Left lobe of liver (tissue), 2 donors: ENCODE results near the gene GPR176. TPM values are rescaled to one million over a fixed set of nuclear protein-coding genes. Genes with fewer than 3 reads are reported as not detected.

Experiments used
- ATAC-seq: fragments of 200-7000 bp; cut with Tn5 transposase; one replicate; pipeline ENCODE4 v1.9.1; 2020; ENCODE audit warnings: mild to moderate bottlenecking, moderate library complexity
- DNase-seq: peaks from one replicate; pipeline ENCODE4 v3.0.0-alpha.2; 2020; ENCODE audit warnings: low spot score
- total RNA-seq: library from RNA; stranded (reverse); gene quantifications from one replicate; pipeline ENCODE4 v1.2.1, GENCODE V29; 2021
- donor health status: DM: no; HTN: no; CAD: no; lungs with moderate emphysema.
- donor health status: DM: no; HTN: yes; CAD: no.

The GPR176 gene
- total RNA-seq, 1 donor from 2014 or later, result 0.88 TPM

GRCh38 chr15:39936681-39937080 is 16.6 kb upstream of the GPR176 start:
- DNase-seq (no peak), ATAC-seq (no peak)

GRCh38 chr15:39936187-39936586 is 16.1 kb upstream of the GPR176 start:
- ATAC-seq, result no peak

GRCh38 chr15:39935241-39935640 is 15.2 kb upstream of the GPR176 start:
- no peak for ATAC-seq
- no peak for DNase-seq

More at GRCh38 chr15:39936187-39936586, 16.1 kb upstream of the GPR176 start:
- DNase-seq, result no peak

- DNase-seq (no peak), ATAC-seq (peak; percentile 6)
These were observed 14.5 kb upstream of the GPR176 start for GRCh38 chr15:39934397-39935071.

- ATAC-seq (no peak), DNase-seq (no peak)
These were observed 11.5 kb upstream of the GPR176 start for GRCh38 chr15:39931615-39932014.

GRCh38 chr15:39926526-39926925 is 6.5 kb upstream of the GPR176 start:
- ATAC-seq (no peak), DNase-seq (no peak)

GRCh38 chr15:39925112-39925842 is 5.2 kb upstream of the GPR176 start:
- no peak for ATAC-seq
- DNase-seq, result no peak

GRCh38 chr15:39924437-39924836 is 4.4 kb upstream of the GPR176 start:
- no peak for DNase-seq
- ATAC-seq, result no peak

GRCh38 chr15:39922462-39923092 is 2.5 kb upstream of the GPR176 start:
- no peak for DNase-seq
- no peak for ATAC-seq

GRCh38 chr15:39921274-39921638 is 1.2 kb upstream of the GPR176 start:
- DNase-seq, result no peak
- ATAC-seq, result no peak

GRCh38 chr15:39920510-39921273 is 626 bp upstream of the GPR176 start:
- DNase-seq (peak; percentile 77), ATAC-seq (peak; percentile 96)

- no peak for ATAC-seq
- DNase-seq, result no peak
These were observed 687 bp downstream of the GPR176 start for GRCh38 chr15:39919411-39919747.

- ATAC-seq, result no peak
- no peak for DNase-seq
These were observed 1.2 kb downstream of the GPR176 start for GRCh38 chr15:39918688-39919385.

GRCh38 chr15:39914977-39915376 is 5.1 kb downstream of the GPR176 start:
- no peak for DNase-seq
- ATAC-seq, result no peak

- DNase-seq (no peak), ATAC-seq (no peak)
These were observed 11.1 kb downstream of the GPR176 start for GRCh38 chr15:39909007-39909406.

- no peak for ATAC-seq
- DNase-seq, result no peak
These were observed 11.9 kb downstream of the GPR176 start for GRCh38 chr15:39908186-39908585.

- DNase-seq (no peak), ATAC-seq (no peak)
These were observed 12.8 kb downstream of the GPR176 start for GRCh38 chr15:39907216-39907615.

- no peak for DNase-seq
- ATAC-seq, result no peak
These were observed 16.0 kb downstream of the GPR176 start for GRCh38 chr15:39904115-39904514.

GRCh38 chr15:39898317-39898716 is 21.7 kb downstream of the GPR176 start:
- ATAC-seq (no peak), DNase-seq (no peak)

GRCh38 chr15:39896846-39897245 is 23.2 kb downstream of the GPR176 start:
- no peak for ATAC-seq

GRCh38 chr15:39896101-39896500 is 24.0 kb downstream of the GPR176 start:
- peak; percentile 33 for ATAC-seq
- no peak for DNase-seq

More at GRCh38 chr15:39896846-39897245, 23.2 kb downstream of the GPR176 start:
- DNase-seq, result no peak
